Measurements from ENCODE around the gene VPS37B. TPM values are rescaled to one million over a fixed set of nuclear protein-coding genes. Genes with fewer than 3 reads are reported as not detected.
"Not testable (repeated sequence)": the region's sequence is repeated elsewhere in the genome, so short reads cannot be mapped to it uniquely, and the experiment has no call there.

VPS37B gene
- 15.0 and 21.4 TPM in 2 replicates for total RNA-seq (2014; rRNA removed; shearing (Covaris generic); ENCODE audit: low replicate concordance)

GRCh38 chr12:122895704-122896636 lies at the start of gene VPS37B:
TSS of gene VPS37B (minus strand) at chr12:122896124. CDS start at chr12:122896062, 62 bp downstream.
- peak within 1 kb of the TSS; percentile 75 for H3K4me3 ChIP-seq
- H3K9me3 ChIP-seq, result no peaks in the 10 kb centered on the region; the same call in 1 of the 2 replicates

GRCh38 chr12:122944605-122945592 lies 49.0 kb upstream of the VPS37B start:
- Histone ChIP-seq H3K36me3 (no peaks in the 10 kb centered on the region), H3K9me3 (no peaks in the 10 kb centered on the region), H3K4me3 (no peak overlapping the region), H3K27me3 (no peaks in the 10 kb centered on the region)
- DNase-seq, result peak; percentile 94

More at GRCh38 chr12:122895704-122896636, at the start of gene VPS37B:
- DNase-seq, result peak; percentile 73
- no peaks in the 10 kb centered on the region for H3K36me3 ChIP-seq
- no peaks in the 10 kb centered on the region for H3K27me3 ChIP-seq

GRCh38 chr12:122943196-122943595 lies 47.3 kb upstream of the VPS37B start:
- no peaks in the 10 kb centered on the region for H3K9me3 ChIP-seq
- no peak overlapping the region for H3K4me3 ChIP-seq
- no peaks in the 10 kb centered on the region for H3K27me3 ChIP-seq
- no peaks in the 10 kb centered on the region for H3K36me3 ChIP-seq
- no peak for DNase-seq

- H3K9me3 ChIP-seq, result no peaks in the 10 kb centered on the region
- no peak overlapping the region for H3K4me3 ChIP-seq
- no peaks in the 10 kb centered on the region for H3K27me3 ChIP-seq
- DNase-seq, result no peak
- H3K36me3 ChIP-seq, result no peaks in the 10 kb centered on the region
Observed at GRCh38 chr12:122942637-122943036, 46.7 kb upstream of the VPS37B start.

GRCh38 chr12:122941351-122941750 lies 45.4 kb upstream of the VPS37B start:
- H3K9me3 ChIP-seq, H3K27me3 ChIP-seq, H3K36me3 ChIP-seq, H3K4me3 ChIP-seq: not testable (repeated sequence)
- DNase-seq, result peak; percentile 57

- no peak overlapping the region for H3K4me3 ChIP-seq
- no peaks in the 10 kb centered on the region for H3K36me3 ChIP-seq
- no peaks in the 10 kb centered on the region for H3K27me3 ChIP-seq
- DNase-seq, result no peak
- no peaks in the 10 kb centered on the region for H3K9me3 ChIP-seq
Observed at GRCh38 chr12:122939125-122939524, 43.2 kb upstream of the VPS37B start.

GRCh38 chr12:122937622-122938091 lies 41.7 kb upstream of the VPS37B start:
- peak; percentile 51 for DNase-seq
- Histone ChIP-seq H3K27me3 (no peaks in the 10 kb centered on the region), H3K9me3 (no peaks in the 10 kb centered on the region)

GRCh38 chr12:122935318-122935717 lies 39.4 kb upstream of the VPS37B start:
- Histone ChIP-seq H3K4me3 (no peak overlapping the region), H3K9me3 (no peaks in the 10 kb centered on the region), H3K27me3 (no peaks in the 10 kb centered on the region), H3K36me3 (no peaks in the 10 kb centered on the region)
- DNase-seq, result no peak

More at GRCh38 chr12:122937622-122938091, 41.7 kb upstream of the VPS37B start:
- H3K36me3 ChIP-seq, result no peaks in the 10 kb centered on the region
- no peak overlapping the region for H3K4me3 ChIP-seq

GRCh38 chr12:122934722-122935121 lies 38.8 kb upstream of the VPS37B start:
- Histone ChIP-seq H3K27me3 (no peaks in the 10 kb centered on the region), H3K36me3 (no peaks in the 10 kb centered on the region), H3K4me3 (no peak overlapping the region), H3K9me3 (no peaks in the 10 kb centered on the region)
- no peak for DNase-seq

GRCh38 chr12:122932207-122932606 lies 36.3 kb upstream of the VPS37B start:
- H3K4me3 ChIP-seq, result no peak overlapping the region
- DNase-seq, result no peak
- H3K27me3 ChIP-seq, result no peaks in the 10 kb centered on the region
- H3K9me3 ChIP-seq, result no peaks in the 10 kb centered on the region
- H3K36me3 ChIP-seq, result no peaks in the 10 kb centered on the region

GRCh38 chr12:122929812-122930211 lies 33.9 kb upstream of the VPS37B start:
- no peak overlapping the region for H3K4me3 ChIP-seq
- H3K9me3 ChIP-seq, result no peaks in the 10 kb centered on the region
- no peak for DNase-seq
- no peaks in the 10 kb centered on the region for H3K36me3 ChIP-seq
- no peaks in the 10 kb centered on the region for H3K27me3 ChIP-seq

- Histone ChIP-seq H3K9me3 (no peaks in the 10 kb centered on the region), H3K27me3 (no peaks in the 10 kb centered on the region), H3K4me3 (no peak overlapping the region), H3K36me3 (no peaks in the 10 kb centered on the region)
- no peak for DNase-seq
Observed at GRCh38 chr12:122929148-122929538, 33.2 kb upstream of the VPS37B start.

GRCh38 chr12:122928404-122929147 lies 32.7 kb upstream of the VPS37B start:
- no peak overlapping the region for H3K4me3 ChIP-seq
- H3K9me3 ChIP-seq, result no peaks in the 10 kb centered on the region
- no peaks in the 10 kb centered on the region for H3K36me3 ChIP-seq
- DNase-seq, result no peak
- no peaks in the 10 kb centered on the region for H3K27me3 ChIP-seq

GRCh38 chr12:122927756-122928403 lies 32.0 kb upstream of the VPS37B start:
- no peaks in the 10 kb centered on the region for H3K36me3 ChIP-seq
- no peak for DNase-seq
- no peaks in the 10 kb centered on the region for H3K27me3 ChIP-seq
- no peaks in the 10 kb centered on the region for H3K9me3 ChIP-seq
- H3K4me3 ChIP-seq, result no peak overlapping the region

GRCh38 chr12:122921917-122922316 lies 26.0 kb upstream of the VPS37B start:
- no peak for DNase-seq
- no peak overlapping the region for H3K4me3 ChIP-seq
- H3K9me3 ChIP-seq, result no peaks in the 10 kb centered on the region
- H3K36me3 ChIP-seq, result no peaks in the 10 kb centered on the region
- H3K27me3 ChIP-seq, result no peaks in the 10 kb centered on the region

GRCh38 chr12:122920687-122921086 lies 24.8 kb upstream of the VPS37B start:
- Histone ChIP-seq H3K36me3 (no peaks in the 10 kb centered on the region), H3K27me3 (no peaks in the 10 kb centered on the region), H3K9me3 (no peaks in the 10 kb centered on the region), H3K4me3 (no peak overlapping the region)
- no peak for DNase-seq

Measured in MG63 (cell line).